Calu3 (cell line): ENCODE results near the gene NEK11. TPM values are rescaled to one million over a fixed set of nuclear protein-coding genes. Genes with fewer than 3 reads are reported as not detected.

Experiments used
- BruUV-seq: library from RNA; stranded (reverse); fragments of 400-500 nt; replicated peaks from 2 replicates; lab custom pipeline; 2021; lab: Mats Ljungman, UMichigan
- CTCF ChIA-PET: fragments of 300-600 bp; sonication (Branson Sonifier 250); formaldehyde crosslinking; loops from one replicate; lab custom pipeline; 2022; ENCODE audit warnings: antibody characterized with exemption; lab: Charles Lee
- DNase-seq: peaks from one replicate; pipeline ENCODE4 v3.0.0; 2022
- H3K27ac Mint-ChIP-seq: one replicate; pipeline ENCODE4 v1.8.0; 2022; ENCODE audit warnings: mixed read lengths; ENCODE audit not compliant: unreplicated experiment
- H3K27me3 Mint-ChIP-seq: one replicate; pipeline ENCODE4 v1.8.0; 2022; ENCODE audit warnings: mixed read lengths; ENCODE audit not compliant: unreplicated experiment
- H3K36me3 Mint-ChIP-seq: one replicate; pipeline ENCODE4 v1.8.0; 2022; ENCODE audit warnings: mild to moderate bottlenecking, moderate library complexity, mixed read lengths; ENCODE audit not compliant: insufficient read depth, unreplicated experiment
- H3K4me1 Mint-ChIP-seq: one replicate; pipeline ENCODE4 v1.8.0; 2022; ENCODE audit warnings: mild to moderate bottlenecking, low read depth, mixed read lengths; ENCODE audit not compliant: unreplicated experiment
- H3K4me3 Mint-ChIP-seq: one replicate; pipeline ENCODE4 v1.8.0; 2022; ENCODE audit warnings: mild to moderate bottlenecking, low read depth, moderate library complexity, mixed read lengths; ENCODE audit not compliant: unreplicated experiment
- H3K9me3 Mint-ChIP-seq: one replicate; pipeline ENCODE4 v1.8.0; 2022; ENCODE audit warnings: low read depth, mixed read lengths; ENCODE audit not compliant: unreplicated experiment
- CTCF ChIP-seq: fragments of 200-600 bp; IDR thresholded peaks from one replicate; pipeline ENCODE4 v1.8.0; 2022; ENCODE audit warnings: antibody characterized with exemption; ENCODE audit not compliant: unreplicated experiment
- intact Hi-C: fragments of 100-400 bp; cut with micrococcal nuclease; formaldehyde crosslinking; loops from one replicate; pipeline ENCODE4 v1.10.0; 2022; ENCODE audit not compliant: unreplicated experiment
- total RNA-seq: library from RNA; stranded (reverse); gene quantifications from 2 replicates; pipeline ENCODE4 v1.2.3, GENCODE V29; 2022

Gene NEK11
- total RNA-seq, 1 experiment from 2014 or later = 23.9 TPM

- BruUV-seq = no TSS peak
- H3K36me3 Mint-ChIP-seq = no peaks in the 10 kb centered on the region
- H3K4me1 Mint-ChIP-seq = no peaks in the 10 kb centered on the region
- no peaks in the 10 kb centered on the region for H3K27me3 Mint-ChIP-seq
- intact Hi-C loops = no loop called here
- no peak for TF ChIP-seq CTCF
- no peak for DNase-seq
- no peaks in the 10 kb centered on the region for H3K9me3 Mint-ChIP-seq
- no peak overlapping the region for H3K27ac Mint-ChIP-seq
- no peak overlapping the region for H3K4me3 Mint-ChIP-seq
- CTCF ChIA-PET = no interaction called here
Observed at GRCh38 chr3:131072845-131073244, 46.2 kb downstream of the NEK11 start.

- no peak for TF ChIP-seq CTCF
- Mint-ChIP-seq H3K4me3 (no peak overlapping the region), H3K36me3 (no peaks in the 10 kb centered on the region), H3K27me3 (no peaks in the 10 kb centered on the region), H3K27ac (no peak overlapping the region), H3K4me1 (no peaks in the 10 kb centered on the region), H3K9me3 (no peaks in the 10 kb centered on the region)
- no peak for DNase-seq
- CTCF ChIA-PET = no interaction called here
- BruUV-seq = no TSS peak
- intact Hi-C loops = no loop called here
Observed at GRCh38 chr3:131075632-131076328, 49.1 kb downstream of the NEK11 start.

- CTCF ChIA-PET = no interaction called here
- Mint-ChIP-seq H3K9me3 (no peaks in the 10 kb centered on the region), H3K4me1 (no peaks in the 10 kb centered on the region), H3K4me3 (no peak overlapping the region), H3K27me3 (no peaks in the 10 kb centered on the region), H3K27ac (no peak overlapping the region), H3K36me3 (no peaks in the 10 kb centered on the region)
- no peak for TF ChIP-seq CTCF
- no TSS peak for BruUV-seq
- intact Hi-C loops = no loop called here
- no peak for DNase-seq
Observed at GRCh38 chr3:131077904-131078303, 51.2 kb downstream of the NEK11 start.

- H3K9me3 Mint-ChIP-seq = no peaks in the 10 kb centered on the region
- no TSS peak for BruUV-seq
- CTCF ChIA-PET = no interaction called here
Observed at GRCh38 chr3:131079086-131079485, 52.4 kb downstream of the NEK11 start.

More at GRCh38 chr3:131079086-131079485, 52.4 kb downstream of the NEK11 start:
- no peak for DNase-seq
- Mint-ChIP-seq H3K27me3 (no peaks in the 10 kb centered on the region), H3K4me1 (no peaks in the 10 kb centered on the region), H3K36me3 (no peaks in the 10 kb centered on the region), H3K4me3 (no peak overlapping the region), H3K27ac (no peak overlapping the region)
- no peak for TF ChIP-seq CTCF
- intact Hi-C loops = no loop called here
